Rectal smooth muscle tissue (tissue), 1 donor: ENCODE data around the gene FGF14.
"Not testable (repeated sequence)": the region's sequence is repeated elsewhere in the genome, so short reads cannot be mapped to it uniquely, and the experiment has no call there.

Source experiments
- H3K27ac ChIP-seq: one replicate; pipeline ENCODE4 v1.7.0; 2013; ENCODE audit warnings: low read depth, low read length, inconsistent platforms
- H3K27me3 ChIP-seq: one replicate; pipeline ENCODE4 v1.7.0; 2013; ENCODE audit warnings: low read length; ENCODE audit not compliant: control insufficient read depth, insufficient read depth
- H3K36me3 ChIP-seq: one replicate; pipeline ENCODE4 v1.7.0; 2013; ENCODE audit warnings: low read length; ENCODE audit not compliant: control insufficient read depth, insufficient read depth
- H3K4me1 ChIP-seq: one replicate; pipeline ENCODE4 v1.7.0; 2013; ENCODE audit warnings: low read length; ENCODE audit not compliant: control insufficient read depth, insufficient read depth
- H3K4me3 ChIP-seq: one replicate; pipeline ENCODE4 v1.7.0; 2013; ENCODE audit warnings: low read length
- H3K9ac ChIP-seq: one replicate; pipeline ENCODE4 v1.7.0; 2013; ENCODE audit warnings: low read length

FGF14 gene

DNA sequence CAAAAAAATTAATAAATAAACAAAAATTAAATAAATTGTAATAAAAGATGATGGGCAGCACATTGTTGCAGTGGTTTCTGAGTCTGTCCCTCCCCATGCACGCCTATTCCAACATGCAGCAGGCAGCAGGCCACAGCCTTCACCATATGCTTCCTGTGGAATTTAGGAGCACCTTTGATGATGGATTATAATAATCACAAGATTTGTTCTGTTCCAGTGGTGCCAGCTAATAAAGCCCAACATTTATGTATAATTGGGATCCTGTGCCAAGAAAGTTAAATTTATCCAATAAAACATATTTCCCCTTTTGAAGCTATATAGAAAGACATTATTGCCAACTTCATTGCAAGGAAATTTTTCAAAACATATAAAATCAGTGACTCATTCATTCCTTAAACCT lies 328.6 kb downstream of the FGF14 start:
- Histone ChIP-seq H3K4me1 (no peaks in the 10 kb centered on the region), H3K9ac (no peak overlapping the region), H3K36me3 (no peaks in the 10 kb centered on the region), H3K27ac (no peak overlapping the region), H3K4me3 (no peak overlapping the region), H3K27me3 (no peaks in the 10 kb centered on the region)

DNA sequence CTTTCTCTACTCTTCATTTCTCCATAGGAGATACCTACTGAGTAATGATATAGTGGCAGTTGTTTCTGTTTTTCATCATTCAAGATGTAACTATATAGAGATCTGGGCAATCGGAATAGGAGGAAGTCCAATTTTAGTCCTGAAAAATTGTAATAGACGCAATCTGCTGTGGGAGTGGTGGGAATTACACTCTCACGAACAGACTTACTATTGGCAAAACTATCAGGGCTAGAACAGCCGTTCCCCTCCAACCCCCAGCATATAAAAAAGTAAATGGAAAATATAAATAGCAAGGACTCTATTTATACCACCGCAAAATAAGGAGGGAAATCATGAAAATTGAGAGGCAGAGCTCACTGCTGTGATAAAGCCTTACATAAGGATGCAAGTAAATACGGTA lies 330.1 kb downstream of the FGF14 start:
- no peak overlapping the region for H3K27ac ChIP-seq
- H3K27me3 ChIP-seq: no peaks in the 10 kb centered on the region
- no peaks in the 10 kb centered on the region for H3K36me3 ChIP-seq
- no peak overlapping the region for H3K9ac ChIP-seq
- H3K4me3 ChIP-seq: no peak overlapping the region
- H3K4me1 ChIP-seq: no peaks in the 10 kb centered on the region

DNA sequence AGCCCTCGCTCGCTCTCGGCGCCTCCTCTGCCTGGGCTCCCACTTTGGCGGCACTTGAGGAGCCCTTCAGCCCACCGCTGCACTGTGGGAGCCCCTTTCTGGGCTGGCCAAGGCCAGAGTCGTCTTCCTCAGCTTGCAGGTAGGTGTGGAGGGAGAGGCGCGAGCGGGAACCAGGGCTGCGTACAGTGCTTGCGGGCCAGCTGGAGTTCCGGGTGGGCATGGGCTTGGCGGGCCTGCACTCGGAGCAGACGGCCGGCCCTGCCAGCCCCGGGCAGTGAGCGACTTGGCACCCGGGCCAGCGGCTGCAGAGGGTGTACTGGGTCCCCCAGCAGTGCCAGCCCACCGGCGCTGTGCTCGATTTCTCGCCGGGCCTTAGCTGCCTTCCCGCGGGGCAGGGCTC lies 333.5 kb downstream of the FGF14 start:
- not testable (repeated sequence) for H3K9ac ChIP-seq, H3K36me3 ChIP-seq, H3K4me3 ChIP-seq, H3K27me3 ChIP-seq, H3K4me1 ChIP-seq, H3K27ac ChIP-seq

DNA sequence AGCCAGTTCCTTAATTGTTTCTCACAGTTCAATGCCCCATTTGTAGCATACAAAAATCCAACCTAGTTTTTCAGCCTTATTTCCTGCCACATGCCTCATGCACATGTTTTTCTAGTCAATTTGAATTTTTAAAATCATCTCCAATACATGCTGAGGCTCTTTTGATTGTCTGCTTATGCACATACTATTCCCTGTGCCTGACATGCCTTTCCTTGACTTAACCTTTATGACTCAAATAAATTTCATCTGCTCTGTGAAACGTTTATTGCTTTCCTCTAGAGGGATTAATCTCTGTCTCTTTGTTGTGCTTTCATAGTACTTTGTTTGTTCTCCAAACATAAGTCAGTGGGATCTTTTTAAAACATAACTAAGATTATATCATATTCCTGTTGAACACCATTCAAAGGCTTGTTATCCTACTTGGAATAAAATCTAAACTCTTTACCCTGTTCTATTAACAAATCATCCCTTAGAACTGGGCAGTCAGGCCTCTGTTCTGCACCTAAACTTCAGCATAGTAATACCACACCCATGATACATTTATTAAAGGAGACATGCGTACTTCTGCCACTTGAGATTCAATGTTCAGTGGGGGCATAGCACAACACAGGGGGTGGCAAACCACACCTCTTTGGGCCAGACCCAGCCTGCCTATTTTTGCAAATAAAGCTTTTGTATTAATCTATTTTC lies 346.6 kb downstream of the FGF14 start:
- H3K9ac ChIP-seq: no peak overlapping the region
- H3K4me1 ChIP-seq: peaks cover 3% of the 10 kb centered on the region
- H3K4me3 ChIP-seq: no peak overlapping the region
- no peaks in the 10 kb centered on the region for H3K36me3 ChIP-seq
- no peaks in the 10 kb centered on the region for H3K27me3 ChIP-seq
- no peak overlapping the region for H3K27ac ChIP-seq

DNA sequence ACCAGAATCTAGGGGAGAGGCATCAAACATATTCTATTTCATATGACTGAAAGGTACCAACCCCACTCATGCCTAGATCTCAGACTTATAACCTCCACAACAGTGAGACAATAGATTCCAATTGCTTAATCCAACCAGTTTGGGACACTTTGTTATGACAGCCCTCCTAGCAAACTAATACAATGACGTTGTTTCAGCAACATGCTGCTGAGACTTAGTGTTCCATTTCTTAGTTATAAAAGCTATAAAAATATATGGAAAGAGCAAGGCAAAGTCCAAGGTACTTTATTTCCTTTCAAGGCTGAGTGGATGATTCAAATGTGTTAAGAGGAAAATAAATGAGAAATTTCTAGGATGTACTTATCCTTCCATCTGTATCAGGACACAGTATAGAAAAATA lies 352.0 kb downstream of the FGF14 start:
- H3K9ac ChIP-seq: no peak overlapping the region
- no peak overlapping the region for H3K4me3 ChIP-seq
- H3K36me3 ChIP-seq: no peaks in the 10 kb centered on the region
- H3K27ac ChIP-seq: no peak overlapping the region
- no peaks in the 10 kb centered on the region for H3K4me1 ChIP-seq
- H3K27me3 ChIP-seq: no peaks in the 10 kb centered on the region

DNA sequence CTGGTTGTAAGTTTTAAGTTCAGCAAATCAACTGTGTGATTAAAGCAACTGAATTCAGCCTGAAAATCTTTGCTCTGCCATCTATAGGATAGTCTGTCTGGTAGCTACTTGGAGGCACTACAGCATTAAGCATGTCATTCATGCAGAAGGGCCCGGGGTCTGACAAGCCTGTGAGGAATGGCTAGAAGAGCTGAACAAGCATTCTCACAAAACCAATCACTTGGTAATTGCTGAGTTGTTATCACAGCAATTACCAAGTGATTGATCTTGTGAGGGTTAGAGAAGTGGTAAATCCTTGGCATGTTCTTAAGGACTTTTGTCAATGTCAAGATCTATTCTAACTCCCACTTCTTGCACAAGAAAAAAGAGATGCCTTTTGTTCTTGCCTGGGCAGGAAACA lies 356.1 kb downstream of the FGF14 start:
- Histone ChIP-seq H3K36me3 (no peaks in the 10 kb centered on the region), H3K9ac (no peak overlapping the region), H3K27me3 (no peaks in the 10 kb centered on the region), H3K27ac (no peak overlapping the region), H3K4me3 (no peak overlapping the region), H3K4me1 (peaks cover 9% of the 10 kb centered on the region)

DNA sequence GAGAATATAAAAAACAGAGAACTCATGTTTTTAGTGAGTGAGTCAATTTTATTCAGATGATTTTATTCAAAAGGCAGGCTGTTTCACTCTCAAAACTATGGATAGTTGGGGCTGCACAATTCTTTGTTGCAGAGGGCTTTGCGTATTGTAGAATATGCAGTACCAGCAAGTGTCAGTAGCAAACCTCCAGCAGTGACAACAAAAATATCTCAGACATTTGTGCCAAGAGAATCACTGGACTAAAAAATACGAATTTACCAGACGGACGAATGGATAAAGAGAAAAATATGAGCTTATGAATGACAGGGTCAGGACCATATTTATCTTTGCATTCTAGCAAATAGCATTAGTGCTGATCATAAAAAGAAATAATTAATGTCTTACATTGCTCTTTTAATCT lies 359.1 kb downstream of the FGF14 start:
- H3K27me3 ChIP-seq: no peaks in the 10 kb centered on the region
- H3K36me3 ChIP-seq: no peaks in the 10 kb centered on the region
- no peak overlapping the region for H3K9ac ChIP-seq
- peaks cover 9% of the 10 kb centered on the region for H3K4me1 ChIP-seq
- no peak overlapping the region for H3K27ac ChIP-seq
- H3K4me3 ChIP-seq: no peak overlapping the region

DNA sequence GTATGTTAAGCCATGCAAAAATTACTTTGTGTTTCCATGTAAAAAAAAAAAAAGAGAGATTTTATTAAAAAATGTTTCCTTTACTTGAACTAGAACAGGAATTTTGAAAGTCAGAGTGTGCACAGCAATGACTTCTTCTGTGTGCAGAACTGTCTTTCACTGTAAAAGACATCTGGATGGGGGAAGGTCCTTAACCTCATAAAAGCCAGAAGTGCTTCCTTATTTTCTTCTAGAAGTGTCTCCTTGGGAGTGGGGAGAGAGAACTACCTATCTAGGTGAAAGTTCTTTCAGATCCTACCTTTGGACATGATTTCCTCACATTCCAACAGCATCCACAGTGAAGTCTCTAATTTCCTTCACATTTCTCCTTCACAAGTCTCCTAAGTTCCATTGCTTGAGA lies 360.3 kb downstream of the FGF14 start:
- Histone ChIP-seq H3K27ac (no peak overlapping the region), H3K36me3 (no peaks in the 10 kb centered on the region), H3K4me1 (peaks cover 9% of the 10 kb centered on the region), H3K4me3 (no peak overlapping the region), H3K27me3 (no peaks in the 10 kb centered on the region), H3K9ac (no peak overlapping the region)

DNA sequence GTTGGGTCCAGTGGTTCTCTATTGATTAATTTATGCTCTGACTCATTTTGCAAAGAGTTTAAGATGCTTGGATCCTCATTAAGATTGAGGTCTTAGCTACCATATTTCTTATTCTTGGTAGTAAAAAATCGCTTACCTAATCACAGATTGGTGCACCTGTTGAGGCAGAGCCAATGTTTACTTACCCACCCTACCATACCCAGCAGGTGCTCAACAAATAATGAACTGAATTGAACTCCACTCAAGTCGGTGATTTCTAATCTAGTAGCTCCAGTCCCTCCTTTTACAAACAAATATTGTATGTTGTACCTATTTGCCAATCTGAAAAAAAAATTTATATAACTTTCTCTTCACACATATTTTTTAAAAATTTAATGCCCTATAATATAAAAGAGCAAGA lies 361.0 kb downstream of the FGF14 start:
- Histone ChIP-seq H3K9ac (no peak overlapping the region), H3K27ac (no peak overlapping the region), H3K27me3 (no peaks in the 10 kb centered on the region), H3K4me1 (peaks cover 9% of the 10 kb centered on the region), H3K36me3 (no peaks in the 10 kb centered on the region), H3K4me3 (no peak overlapping the region)

DNA sequence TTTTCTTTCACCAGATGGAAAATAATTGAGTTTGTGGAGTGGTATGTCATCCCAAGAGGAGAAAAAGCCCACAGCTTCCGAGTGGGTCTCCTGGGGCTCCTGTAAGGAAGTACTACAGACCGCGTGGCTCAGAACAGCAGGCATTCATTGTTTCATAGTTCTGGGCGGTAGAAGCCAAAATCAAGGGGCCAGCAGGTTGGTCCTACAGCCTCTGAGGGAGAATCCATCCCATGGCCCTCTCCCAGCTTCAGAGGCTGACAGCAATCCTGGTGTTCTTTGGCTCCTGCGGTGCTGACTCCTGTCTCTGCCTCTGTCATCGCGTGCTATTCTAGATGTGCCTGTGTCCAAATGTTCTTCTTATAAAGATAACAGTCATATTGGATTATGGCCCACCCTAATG lies 362.6 kb downstream of the FGF14 start:
- Histone ChIP-seq H3K9ac (no peak overlapping the region), H3K27ac (no peak overlapping the region), H3K36me3 (no peaks in the 10 kb centered on the region), H3K4me3 (no peak overlapping the region), H3K27me3 (no peaks in the 10 kb centered on the region), H3K4me1 (peaks cover 9% of the 10 kb centered on the region)

DNA sequence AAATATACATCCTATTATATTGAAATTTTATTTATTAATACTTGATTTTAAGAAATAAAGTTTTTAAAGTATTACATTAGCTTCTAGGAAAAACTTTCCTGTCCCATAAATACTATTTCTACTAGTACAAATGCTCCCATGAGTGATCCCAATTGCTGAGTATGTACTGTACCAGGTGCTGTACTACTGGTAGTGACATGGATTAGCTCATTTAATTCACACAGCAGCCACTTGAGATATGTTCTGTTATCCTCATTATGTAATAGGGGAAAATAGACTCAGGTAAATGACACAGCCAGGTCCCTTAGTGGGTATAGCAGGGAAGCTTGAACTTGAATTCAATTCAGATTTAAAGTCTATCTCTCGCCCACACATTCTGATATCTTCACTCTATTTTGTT lies 363.1 kb downstream of the FGF14 start:
- H3K4me3 ChIP-seq: no peak overlapping the region
- no peak overlapping the region for H3K9ac ChIP-seq
- H3K4me1 ChIP-seq: peaks cover 6% of the 10 kb centered on the region
- H3K27ac ChIP-seq: no peak overlapping the region
- no peaks in the 10 kb centered on the region for H3K36me3 ChIP-seq
- H3K27me3 ChIP-seq: no peaks in the 10 kb centered on the region

DNA sequence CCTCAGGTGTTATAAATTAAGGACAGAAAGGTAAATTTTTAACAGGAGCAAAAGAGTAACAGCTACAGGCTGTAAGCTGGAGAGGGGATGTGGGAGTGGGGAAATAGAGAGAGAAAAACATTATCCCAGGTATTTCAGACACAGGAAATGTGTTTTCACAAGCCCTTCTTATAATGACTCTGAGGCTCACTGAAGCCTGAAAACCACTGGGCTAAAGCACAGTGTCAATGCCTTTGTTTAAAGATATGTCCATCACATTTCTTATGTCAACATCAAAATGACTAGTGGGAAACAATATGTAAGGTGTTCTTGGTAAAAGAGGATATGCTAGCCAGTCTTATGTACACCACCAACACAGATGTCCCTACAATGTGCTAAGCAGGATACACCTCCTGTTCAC lies 365.9 kb downstream of the FGF14 start:
- Histone ChIP-seq H3K4me1 (no peaks in the 10 kb centered on the region), H3K36me3 (no peaks in the 10 kb centered on the region), H3K9ac (no peak overlapping the region), H3K27ac (no peak overlapping the region), H3K4me3 (no peak overlapping the region), H3K27me3 (no peaks in the 10 kb centered on the region)

DNA sequence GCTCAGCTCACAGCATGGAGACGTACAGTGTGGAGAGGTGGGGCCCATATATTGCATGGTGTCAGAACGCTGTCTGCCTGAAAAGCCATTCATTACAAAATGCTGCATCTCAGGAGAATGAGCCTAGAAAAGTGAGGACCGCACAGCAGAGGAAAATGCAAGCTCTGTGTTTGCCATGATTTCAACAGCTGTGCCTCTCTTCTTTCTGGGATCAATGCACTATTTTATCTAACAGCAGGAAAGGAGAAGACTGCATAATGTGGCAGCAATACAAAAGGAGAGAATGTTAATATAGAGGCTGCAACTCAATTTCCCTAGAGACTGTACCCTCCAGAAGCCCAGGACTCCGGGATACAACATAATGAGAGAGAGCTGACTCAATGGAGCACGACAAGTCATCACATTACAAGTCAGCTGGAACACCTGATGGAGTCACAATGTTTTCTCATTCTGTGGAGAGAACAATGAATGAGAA lies 368.0 kb downstream of the FGF14 start:
- Histone ChIP-seq H3K9ac (no peak overlapping the region), H3K36me3 (no peaks in the 10 kb centered on the region), H3K4me1 (peaks cover 2% of the 10 kb centered on the region), H3K27me3 (no peaks in the 10 kb centered on the region), H3K27ac (no peak overlapping the region), H3K4me3 (no peak overlapping the region)
